ENCODE measurements around the gene PERM1.

The PERM1 gene

DNA sequence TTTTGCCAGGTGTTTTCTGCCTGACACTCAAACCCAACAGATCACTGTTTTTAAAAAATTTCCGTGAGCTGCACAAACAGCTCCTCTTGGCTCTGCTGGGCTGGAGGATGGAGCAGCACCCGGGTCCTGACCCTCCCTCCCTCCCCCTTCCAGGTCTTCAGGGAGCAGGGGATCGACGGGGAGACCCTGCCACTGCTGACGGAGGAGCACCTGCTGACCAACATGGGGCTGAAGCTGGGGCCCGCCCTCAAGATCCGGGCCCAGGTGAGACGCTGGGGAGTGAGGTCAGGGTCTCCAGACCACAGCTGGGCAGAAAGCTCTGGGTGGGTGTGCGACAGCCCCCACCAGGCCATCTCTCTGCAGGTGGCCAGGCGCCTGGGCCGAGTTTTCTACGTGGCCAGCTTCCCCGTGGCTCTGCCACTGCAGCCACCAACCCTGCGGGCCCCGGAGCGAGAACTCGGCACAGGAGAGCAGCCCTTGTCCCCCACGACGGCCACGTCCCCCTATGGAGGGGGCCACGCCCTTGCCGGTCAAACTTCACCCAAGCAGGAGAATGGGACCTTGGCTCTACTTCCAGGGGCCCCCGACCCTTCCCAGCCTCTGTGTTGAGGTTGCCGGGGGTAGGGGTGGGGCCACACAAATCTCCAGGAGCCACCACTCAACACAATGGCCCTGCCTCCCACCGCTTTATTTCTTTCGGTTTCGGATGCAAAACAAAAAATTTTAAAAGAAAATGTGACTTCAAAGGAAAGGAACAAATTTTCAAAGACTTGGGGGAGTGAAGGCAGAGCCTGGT, 38.1 kb downstream of the PERM1 start:
- no peak for TF ChIP-seq EZH2 (IDR thresholded peaks at IDR 0.05; ENCODE audit: borderline replicate concordance, low read length)
- TF ChIP-seq, protein P1, sequence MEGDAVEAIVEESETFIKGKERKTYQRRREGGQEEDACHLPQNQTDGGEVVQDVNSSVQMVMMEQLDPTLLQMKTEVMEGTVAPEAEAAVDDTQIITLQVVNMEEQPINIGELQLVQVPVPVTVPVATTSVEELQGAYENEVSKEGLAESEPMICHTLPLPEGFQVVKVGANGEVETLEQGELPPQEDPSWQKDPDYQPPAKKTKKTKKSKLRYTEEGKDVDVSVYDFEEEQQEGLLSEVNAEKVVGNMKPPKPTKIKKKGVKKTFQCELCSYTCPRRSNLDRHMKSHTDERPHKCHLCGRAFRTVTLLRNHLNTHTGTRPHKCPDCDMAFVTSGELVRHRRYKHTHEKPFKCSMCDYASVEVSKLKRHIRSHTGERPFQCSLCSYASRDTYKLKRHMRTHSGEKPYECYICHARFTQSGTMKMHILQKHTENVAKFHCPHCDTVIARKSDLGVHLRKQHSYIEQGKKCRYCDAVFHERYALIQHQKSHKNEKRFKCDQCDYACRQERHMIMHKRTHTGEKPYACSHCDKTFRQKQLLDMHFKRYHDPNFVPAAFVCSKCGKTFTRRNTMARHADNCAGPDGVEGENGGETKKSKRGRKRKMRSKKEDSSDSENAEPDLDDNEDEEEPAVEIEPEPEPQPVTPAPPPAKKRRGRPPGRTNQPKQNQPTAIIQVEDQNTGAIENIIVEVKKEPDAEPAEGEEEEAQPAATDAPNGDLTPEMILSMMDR (IDR thresholded peaks at IDR 0.05; ENCODE audit: low read length): no peak
- peaks cover 53% of the 10 kb centered on the region for H3K36me3 ChIP-seq (ENCODE audit: insufficient read depth, low read length)
- H3K9me2 ChIP-seq (ENCODE audit: low read depth, low read length): no peaks in the 10 kb centered on the region
- no peaks in the 10 kb centered on the region for H3K79me2 ChIP-seq (ENCODE audit: insufficient read depth, low read length)
- no peaks in the 10 kb centered on the region for H3F3A ChIP-seq (ENCODE audit: insufficient read depth, low read length)
- no peak overlapping the region for H3K4me3 ChIP-seq (ENCODE audit: low read depth, low read length, poor library complexity, severe bottlenecking)
- H4K20me1 ChIP-seq (ENCODE audit: insufficient read depth, low read length): no peaks in the 10 kb centered on the region
- H3K27ac ChIP-seq (ENCODE audit: low read depth, low read length, poor library complexity, severe bottlenecking): no peak overlapping the region
- no peak overlapping the region for H3K4me2 ChIP-seq (ENCODE audit: low read length)
- H3K27me3 ChIP-seq (ENCODE audit: insufficient read depth, low read length): peaks cover 12% of the 10 kb centered on the region; the same call in 1 of the 2 replicates
- H2AFZ ChIP-seq (ENCODE audit: low read length): no peak overlapping the region
- H3K9me3 ChIP-seq (ENCODE audit: low read length): no peaks in the 10 kb centered on the region
- no peak overlapping the region for H3K9ac ChIP-seq (ENCODE audit: low read length)
- H3K4me1 ChIP-seq (ENCODE audit: insufficient read depth, low read length, severe bottlenecking): peaks cover 9% of the 10 kb centered on the region

DNA sequence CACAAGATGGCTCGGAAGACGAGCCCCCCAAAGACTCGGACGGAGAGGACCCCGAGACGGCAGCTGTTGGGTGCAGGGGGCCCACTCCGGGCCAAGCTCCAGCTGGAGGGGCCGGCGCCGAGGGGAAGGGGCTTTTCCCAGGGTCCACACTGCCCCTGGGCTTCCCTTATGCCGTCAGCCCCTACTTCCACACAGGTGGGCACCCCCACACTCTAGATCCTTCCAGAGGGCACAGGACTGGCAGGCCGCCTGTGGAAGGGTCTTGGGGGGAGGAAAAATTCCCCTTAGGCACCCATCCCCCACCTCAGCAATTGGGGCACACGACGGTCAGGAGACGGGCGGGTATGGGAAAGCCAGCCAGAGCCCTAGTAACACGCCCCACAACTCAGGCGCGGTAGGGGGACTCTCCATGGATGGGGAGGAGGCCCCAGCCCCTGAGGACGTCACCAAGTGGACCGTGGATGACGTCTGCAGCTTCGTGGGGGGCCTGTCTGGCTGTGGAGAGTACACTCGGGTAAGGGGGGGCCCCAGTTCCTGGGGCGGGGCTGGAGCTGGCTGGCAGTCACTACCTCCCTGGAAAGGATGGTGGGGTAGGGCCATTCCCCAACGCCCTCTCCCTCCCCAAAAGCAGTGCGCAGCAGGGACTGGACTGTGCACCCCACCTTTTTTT, 38.9 kb downstream of the PERM1 start:
- no peak overlapping the region for H3K4me2 ChIP-seq (ENCODE audit: low read length)
- H3K9me3 ChIP-seq (ENCODE audit: low read length): no peaks in the 10 kb centered on the region
- H2AFZ ChIP-seq (ENCODE audit: low read length): no peak overlapping the region
- no peak overlapping the region for H3K27ac ChIP-seq (ENCODE audit: low read depth, low read length, poor library complexity, severe bottlenecking)
- H3K27me3 ChIP-seq (ENCODE audit: insufficient read depth, low read length): peaks cover 17% of the 10 kb centered on the region; the same call in 1 of the 2 replicates
- no peak overlapping the region for H3K9ac ChIP-seq (ENCODE audit: low read length)
- no peaks in the 10 kb centered on the region for H3F3A ChIP-seq (ENCODE audit: insufficient read depth, low read length)
- no peaks in the 10 kb centered on the region for H4K20me1 ChIP-seq (ENCODE audit: insufficient read depth, low read length)
- no peak overlapping the region for H3K4me3 ChIP-seq (ENCODE audit: low read depth, low read length, poor library complexity, severe bottlenecking)
- H3K4me1 ChIP-seq (ENCODE audit: insufficient read depth, low read length, severe bottlenecking): peaks cover 9% of the 10 kb centered on the region
- H3K9me2 ChIP-seq (ENCODE audit: low read depth, low read length): no peaks in the 10 kb centered on the region
- H3K36me3 ChIP-seq (ENCODE audit: insufficient read depth, low read length): peaks cover 45% of the 10 kb centered on the region
- H3K79me2 ChIP-seq (ENCODE audit: insufficient read depth, low read length): no peaks in the 10 kb centered on the region
- TF ChIP-seq EZH2 (IDR thresholded peaks at IDR 0.05; ENCODE audit: borderline replicate concordance, low read length): no peak
- TF ChIP-seq, protein P1 (IDR thresholded peaks at IDR 0.05; ENCODE audit: low read length): no peak

DNA sequence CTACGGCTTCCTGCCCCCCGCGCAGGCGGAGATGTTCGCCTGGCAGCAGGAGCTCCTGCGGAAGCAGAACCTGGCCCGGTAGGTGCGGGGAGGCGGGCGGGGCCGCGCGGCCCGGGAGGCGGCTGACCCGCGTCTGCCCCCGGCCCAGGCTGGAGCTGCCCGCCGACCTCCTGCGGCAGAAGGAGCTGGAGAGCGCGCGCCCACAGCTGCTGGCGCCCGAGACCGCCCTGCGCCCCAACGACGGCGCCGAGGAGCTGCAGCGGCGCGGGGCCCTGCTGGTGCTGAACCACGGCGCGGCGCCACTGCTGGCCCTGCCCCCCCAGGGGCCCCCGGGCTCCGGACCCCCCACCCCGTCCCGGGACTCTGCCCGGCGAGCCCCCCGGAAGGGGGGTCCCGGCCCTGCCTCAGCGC, 39.5 kb downstream of the PERM1 start:
- TF ChIP-seq, protein P1 (IDR thresholded peaks at IDR 0.05; ENCODE audit: low read length): no peak
- TF ChIP-seq EZH2 (IDR thresholded peaks at IDR 0.05; ENCODE audit: borderline replicate concordance, low read length): no peak
- Histone ChIP-seq H3K27ac (ENCODE audit: low read depth, low read length, poor library complexity, severe bottlenecking) (no peak overlapping the region), H3F3A (ENCODE audit: insufficient read depth, low read length) (no peaks in the 10 kb centered on the region), H2AFZ (ENCODE audit: low read length) (no peak overlapping the region), H3K36me3 (ENCODE audit: insufficient read depth, low read length) (peaks cover 39% of the 10 kb centered on the region), H3K4me3 (ENCODE audit: low read depth, low read length, poor library complexity, severe bottlenecking) (no peak overlapping the region), H3K79me2 (ENCODE audit: insufficient read depth, low read length) (no peaks in the 10 kb centered on the region), H3K9me3 (ENCODE audit: low read length) (no peaks in the 10 kb centered on the region), H4K20me1 (ENCODE audit: insufficient read depth, low read length) (no peaks in the 10 kb centered on the region), H3K9me2 (ENCODE audit: low read depth, low read length) (no peaks in the 10 kb centered on the region), H3K4me1 (ENCODE audit: insufficient read depth, low read length, severe bottlenecking) (peaks cover 9% of the 10 kb centered on the region), H3K4me2 (ENCODE audit: low read length) (peak overlapping the region; percentile 39; the same call in 1 of the 2 replicates), H3K9ac (ENCODE audit: low read length) (no peak overlapping the region), H3K27me3 (ENCODE audit: insufficient read depth, low read length) (peaks cover 17% of the 10 kb centered on the region; the same call in 1 of the 2 replicates)

Measured in OCI-LY1 (cell line).